ENCODE data around the gene SUGCT.

DNA sequence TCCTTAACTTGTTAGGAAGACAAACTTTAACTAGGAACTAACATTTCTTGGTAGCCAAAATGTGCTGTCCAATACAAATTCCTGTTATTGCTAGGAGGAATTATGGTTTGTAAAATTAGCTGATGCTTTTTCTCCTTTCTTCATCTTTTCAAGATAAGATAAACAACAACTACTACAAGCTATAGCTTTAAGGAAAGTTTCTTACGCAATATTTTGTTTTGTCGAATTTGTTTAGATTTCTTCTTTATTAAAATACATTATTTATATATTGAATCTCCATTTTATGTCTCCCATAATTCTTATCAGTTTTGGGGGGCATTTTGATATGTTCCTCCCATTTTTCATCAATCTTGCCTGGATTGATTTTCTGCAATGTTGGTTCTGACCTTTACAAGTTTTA, 277.5 kb downstream of the SUGCT start:
- TF ChIP-seq YY1 (tag by site-specific recombination; IDR thresholded peaks at IDR 0.05) (no peak), ZNF354C (tag by site-specific recombination; IDR thresholded peaks at IDR 0.05; ENCODE audit: borderline replicate concordance, low read depth) (no peak)
- TF ChIP-seq, protein P1, sequence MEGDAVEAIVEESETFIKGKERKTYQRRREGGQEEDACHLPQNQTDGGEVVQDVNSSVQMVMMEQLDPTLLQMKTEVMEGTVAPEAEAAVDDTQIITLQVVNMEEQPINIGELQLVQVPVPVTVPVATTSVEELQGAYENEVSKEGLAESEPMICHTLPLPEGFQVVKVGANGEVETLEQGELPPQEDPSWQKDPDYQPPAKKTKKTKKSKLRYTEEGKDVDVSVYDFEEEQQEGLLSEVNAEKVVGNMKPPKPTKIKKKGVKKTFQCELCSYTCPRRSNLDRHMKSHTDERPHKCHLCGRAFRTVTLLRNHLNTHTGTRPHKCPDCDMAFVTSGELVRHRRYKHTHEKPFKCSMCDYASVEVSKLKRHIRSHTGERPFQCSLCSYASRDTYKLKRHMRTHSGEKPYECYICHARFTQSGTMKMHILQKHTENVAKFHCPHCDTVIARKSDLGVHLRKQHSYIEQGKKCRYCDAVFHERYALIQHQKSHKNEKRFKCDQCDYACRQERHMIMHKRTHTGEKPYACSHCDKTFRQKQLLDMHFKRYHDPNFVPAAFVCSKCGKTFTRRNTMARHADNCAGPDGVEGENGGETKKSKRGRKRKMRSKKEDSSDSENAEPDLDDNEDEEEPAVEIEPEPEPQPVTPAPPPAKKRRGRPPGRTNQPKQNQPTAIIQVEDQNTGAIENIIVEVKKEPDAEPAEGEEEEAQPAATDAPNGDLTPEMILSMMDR (tag by site-specific recombination; IDR thresholded peaks at IDR 0.05) = no peak

All from HEK293 (cell line).